HepG2 (cell line): Measurements from ENCODE around the gene PPOX. TPM values are rescaled to one million over a fixed set of nuclear protein-coding genes. Genes with fewer than 3 reads are reported as not detected.

ENCODE experiments used
- ARNTL ChIP-seq: sonication (generic); formaldehyde crosslinking; IDR thresholded peaks from 2 replicates; pipeline ENCODE4 v1.4.0; 2020; ENCODE audit warnings: mild to moderate bottlenecking, missing genetic modification reagents
- CCAR2 ChIP-seq: fragments of 200-400 bp; formaldehyde crosslinking; optimal IDR thresholded peaks from 2 replicates; pipeline ENCODE3; 2018; ENCODE audit warnings: low read depth, mild to moderate bottlenecking, low read length, moderate library complexity
- CHCHD3 ChIP-seq: sonication (generic); formaldehyde crosslinking; IDR thresholded peaks from 2 replicates; pipeline ENCODE4 v1.8.0; 2022; ENCODE audit warnings: mild to moderate bottlenecking, missing genetic modification reagents, moderate library complexity
- ISL2 ChIP-seq: sonication (generic); formaldehyde crosslinking; IDR thresholded peaks from 2 replicates; pipeline ENCODE4 v1.5.0; 2020; ENCODE audit warnings: missing genetic modification reagents
- PITX1 ChIP-seq: sonication (generic); formaldehyde crosslinking; IDR thresholded peaks from 2 replicates; pipeline ENCODE4 v1.5.1; 2020; ENCODE audit warnings: mild to moderate bottlenecking, missing genetic modification reagents
- SMARCE1 ChIP-seq: fragments of 450-650 bp; IDR thresholded peaks from 2 replicates; pipeline ENCODE4 v1.6.1; 2017; ENCODE audit warnings: borderline replicate concordance
- ZMAT3 ChIP-seq: sonication (generic); formaldehyde crosslinking; conservative IDR thresholded peaks from 2 replicates; pipeline ENCODE4 v1.7.0; 2021; ENCODE audit warnings: missing genetic modification reagents
- ZNF335 ChIP-seq: sonication (generic); formaldehyde crosslinking; IDR thresholded peaks from 2 replicates; pipeline ENCODE4 v1.4.0; 2020; ENCODE audit warnings: missing genetic modification reagents
- ZNF747 ChIP-seq: sonication (generic); formaldehyde crosslinking; IDR thresholded peaks from 2 replicates; pipeline ENCODE4 v1.8.1; 2023; ENCODE audit warnings: missing genetic modification reagents, mild to moderate bottlenecking, borderline replicate concordance
- polyA plus RNA-seq, 8 experiments: library from polyadenylated mRNA; depleted of rRNA in 3 of 8; stranded (reverse) in 7 of 8; unstranded in 1 of 8; fragments of >200 nt; fragmentation: Illumina TruSeq in 4 of 8; extraction: Trizol in 4 of 8; gene quantifications; 2 replicates each; pipeline versions ENCODE4 v1.2.1 to v1.2.3, GENCODE V29; 2011 to 2016; ENCODE audit warnings: low read depth in 4 of 8, missing spikeins in 1 of 8, mixed read lengths in 1 of 8; ENCODE audit not compliant: insufficient read depth in 1 of 8
- total RNA-seq, 5 experiments: library from RNA; depleted of rRNA; stranded (reverse); fragments of >200 nt; fragmentation: Illumina TruSeq; extraction: Trizol; gene quantifications; 2 replicates each; pipeline ENCODE4 v1.2.3, GENCODE V29; 2016; ENCODE audit warnings: low read depth in 1 of 5
- TF ChIP-seq, protein P1 (sequence below): sonication (generic); formaldehyde crosslinking; IDR thresholded peaks from 2 replicates; pipeline ENCODE4 v1.5.1; 2020; ENCODE audit warnings: mild to moderate bottlenecking, missing genetic modification reagents, borderline replicate concordance
- TF ChIP-seq, protein P2 (sequence below): sonication (generic); formaldehyde crosslinking; IDR thresholded peaks from 2 replicates; pipeline ENCODE4 v1.8.1; 2023; ENCODE audit warnings: mild to moderate bottlenecking, moderate library complexity, missing genetic modification reagents
- TF ChIP-seq, protein P3 (sequence below): sonication (generic); formaldehyde crosslinking; IDR thresholded peaks from 2 replicates; pipeline ENCODE4 v1.4.0; 2020; ENCODE audit warnings: missing genetic modification reagents
- TF ChIP-seq, protein P4 (sequence below): sonication (generic); formaldehyde crosslinking; IDR thresholded peaks from 2 replicates; pipeline ENCODE4 v1.4.0; 2020; ENCODE audit warnings: low read depth, missing genetic modification reagents

Gene PPOX
- total and polyA plus RNA-seq, 2 of the 13 experiments (the other 11 are each of a cell fraction or from before 2014, with no cell fraction given), result 15.5 to 27.7 TPM

DNA sequence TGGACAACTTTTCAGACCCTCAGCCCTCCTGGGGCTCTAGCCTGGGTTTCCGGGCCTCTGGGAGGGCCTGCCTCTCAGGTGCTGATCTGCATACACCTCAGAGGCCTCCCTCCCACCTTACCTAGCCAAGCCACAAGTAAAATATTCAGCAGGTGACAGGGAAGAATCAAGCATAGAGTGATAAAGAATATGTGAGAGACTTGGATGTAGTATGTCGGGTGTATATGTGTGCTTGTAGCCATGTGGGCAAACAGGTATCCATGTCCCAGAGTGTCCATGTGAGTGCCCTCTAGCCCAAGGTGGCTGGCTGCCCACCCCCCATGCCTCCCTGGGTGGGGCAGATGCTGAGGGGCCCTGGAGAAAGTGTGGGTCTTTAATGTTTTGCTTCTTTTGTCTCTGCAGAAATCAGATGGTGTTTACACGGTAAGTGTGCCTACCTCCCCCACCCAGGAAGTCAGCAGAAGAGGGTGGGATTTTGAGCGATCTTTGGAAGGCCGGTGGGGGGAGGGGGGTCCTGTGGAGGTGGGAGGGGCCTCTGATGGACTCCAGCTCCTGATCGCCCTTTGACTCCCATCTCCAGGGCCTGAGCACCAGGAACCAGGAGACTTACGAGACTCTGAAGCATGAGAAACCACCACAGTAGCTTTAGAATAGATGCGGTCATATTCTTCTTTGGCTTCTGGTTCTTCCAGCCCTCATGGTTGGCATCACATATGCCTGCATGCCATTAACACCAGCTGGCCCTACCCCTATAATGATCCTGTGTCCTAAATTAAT lies 52.3 kb downstream of the PPOX start (continued):
- TF ChIP-seq, protein P1, sequence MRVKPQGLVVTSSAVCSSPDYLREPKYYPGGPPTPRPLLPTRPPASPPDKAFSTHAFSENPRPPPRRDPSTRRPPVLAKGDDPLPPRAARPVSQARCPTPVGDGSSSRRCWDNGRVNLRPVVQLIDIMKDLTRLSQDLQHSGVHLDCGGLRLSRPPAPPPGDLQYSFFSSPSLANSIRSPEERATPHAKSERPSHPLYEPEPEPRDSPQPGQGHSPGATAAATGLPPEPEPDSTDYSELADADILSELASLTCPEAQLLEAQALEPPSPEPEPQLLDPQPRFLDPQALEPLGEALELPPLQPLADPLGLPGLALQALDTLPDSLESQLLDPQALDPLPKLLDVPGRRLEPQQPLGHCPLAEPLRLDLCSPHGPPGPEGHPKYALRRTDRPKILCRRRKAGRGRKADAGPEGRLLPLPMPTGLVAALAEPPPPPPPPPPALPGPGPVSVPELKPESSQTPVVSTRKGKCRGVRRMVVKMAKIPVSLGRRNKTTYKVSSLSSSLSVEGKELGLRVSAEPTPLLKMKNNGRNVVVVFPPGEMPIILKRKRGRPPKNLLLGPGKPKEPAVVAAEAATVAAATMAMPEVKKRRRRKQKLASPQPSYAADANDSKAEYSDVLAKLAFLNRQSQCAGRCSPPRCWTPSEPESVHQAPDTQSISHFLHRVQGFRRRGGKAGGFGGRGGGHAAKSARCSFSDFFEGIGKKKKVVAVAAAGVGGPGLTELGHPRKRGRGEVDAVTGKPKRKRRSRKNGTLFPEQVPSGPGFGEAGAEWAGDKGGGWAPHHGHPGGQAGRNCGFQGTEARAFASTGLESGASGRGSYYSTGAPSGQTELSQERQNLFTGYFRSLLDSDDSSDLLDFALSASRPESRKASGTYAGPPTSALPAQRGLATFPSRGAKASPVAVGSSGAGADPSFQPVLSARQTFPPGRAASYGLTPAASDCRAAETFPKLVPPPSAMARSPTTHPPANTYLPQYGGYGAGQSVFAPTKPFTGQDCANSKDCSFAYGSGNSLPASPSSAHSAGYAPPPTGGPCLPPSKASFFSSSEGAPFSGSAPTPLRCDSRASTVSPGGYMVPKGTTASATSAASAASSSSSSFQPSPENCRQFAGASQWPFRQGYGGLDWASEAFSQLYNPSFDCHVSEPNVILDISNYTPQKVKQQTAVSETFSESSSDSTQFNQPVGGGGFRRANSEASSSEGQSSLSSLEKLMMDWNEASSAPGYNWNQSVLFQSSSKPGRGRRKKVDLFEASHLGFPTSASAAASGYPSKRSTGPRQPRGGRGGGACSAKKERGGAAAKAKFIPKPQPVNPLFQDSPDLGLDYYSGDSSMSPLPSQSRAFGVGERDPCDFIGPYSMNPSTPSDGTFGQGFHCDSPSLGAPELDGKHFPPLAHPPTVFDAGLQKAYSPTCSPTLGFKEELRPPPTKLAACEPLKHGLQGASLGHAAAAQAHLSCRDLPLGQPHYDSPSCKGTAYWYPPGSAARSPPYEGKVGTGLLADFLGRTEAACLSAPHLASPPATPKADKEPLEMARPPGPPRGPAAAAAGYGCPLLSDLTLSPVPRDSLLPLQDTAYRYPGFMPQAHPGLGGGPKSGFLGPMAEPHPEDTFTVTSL (CRISPR knock-in tag), result 0 out of 2 replicates have a peak, but pooled peaks have one; percentile 10
- TF ChIP-seq ISL2 (peak; percentile 55; the same call in 1 of the 2 replicates), CCAR2 (peak; percentile 74), ZMAT3 (no peak), PITX1 (CRISPR knock-in tag) (peak; percentile 80), ARNTL (CRISPR knock-in tag) (peak; percentile 75), ZNF747 (CRISPR knock-in tag) (0 out of 2 replicates have a peak, but pooled peaks have one; percentile 33), CHCHD3 (CRISPR knock-in tag) (0 out of 2 replicates have a peak, but pooled peaks have one; percentile 40), SMARCE1 (no peak), ZNF335 (peak; percentile 41; the same call in 1 of the 2 replicates)
- TF ChIP-seq, protein P2, sequence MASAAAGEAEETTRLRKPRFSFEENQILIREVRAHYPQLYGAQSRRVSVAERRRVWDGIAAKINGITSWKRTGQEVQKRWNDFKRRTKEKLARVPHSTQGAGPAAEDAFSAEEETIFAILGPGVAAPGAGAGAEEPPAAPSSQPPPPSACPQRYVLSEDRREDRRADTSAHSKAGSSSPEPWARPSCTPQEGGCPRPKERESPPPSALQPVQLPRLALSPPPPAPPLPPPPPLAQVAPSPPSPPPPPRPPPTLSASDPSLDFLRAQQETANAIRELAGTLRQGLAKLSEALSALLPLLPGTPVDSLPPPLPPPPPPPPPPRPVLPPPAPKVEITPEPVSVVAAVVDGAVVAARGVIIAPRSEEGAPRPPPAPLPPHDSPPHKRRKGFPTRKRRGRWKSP (CRISPR knock-in tag), result peak; percentile 17; the same call in 1 of the 2 replicates
- TF ChIP-seq, protein P3, sequence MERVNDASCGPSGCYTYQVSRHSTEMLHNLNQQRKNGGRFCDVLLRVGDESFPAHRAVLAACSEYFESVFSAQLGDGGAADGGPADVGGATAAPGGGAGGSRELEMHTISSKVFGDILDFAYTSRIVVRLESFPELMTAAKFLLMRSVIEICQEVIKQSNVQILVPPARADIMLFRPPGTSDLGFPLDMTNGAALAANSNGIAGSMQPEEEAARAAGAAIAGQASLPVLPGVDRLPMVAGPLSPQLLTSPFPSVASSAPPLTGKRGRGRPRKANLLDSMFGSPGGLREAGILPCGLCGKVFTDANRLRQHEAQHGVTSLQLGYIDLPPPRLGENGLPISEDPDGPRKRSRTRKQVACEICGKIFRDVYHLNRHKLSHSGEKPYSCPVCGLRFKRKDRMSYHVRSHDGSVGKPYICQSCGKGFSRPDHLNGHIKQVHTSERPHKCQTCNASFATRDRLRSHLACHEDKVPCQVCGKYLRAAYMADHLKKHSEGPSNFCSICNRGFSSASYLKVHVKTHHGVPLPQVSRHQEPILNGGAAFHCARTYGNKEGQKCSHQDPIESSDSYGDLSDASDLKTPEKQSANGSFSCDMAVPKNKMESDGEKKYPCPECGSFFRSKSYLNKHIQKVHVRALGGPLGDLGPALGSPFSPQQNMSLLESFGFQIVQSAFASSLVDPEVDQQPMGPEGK (CRISPR knock-in tag), result peak; percentile 91
- TF ChIP-seq, protein P4, sequence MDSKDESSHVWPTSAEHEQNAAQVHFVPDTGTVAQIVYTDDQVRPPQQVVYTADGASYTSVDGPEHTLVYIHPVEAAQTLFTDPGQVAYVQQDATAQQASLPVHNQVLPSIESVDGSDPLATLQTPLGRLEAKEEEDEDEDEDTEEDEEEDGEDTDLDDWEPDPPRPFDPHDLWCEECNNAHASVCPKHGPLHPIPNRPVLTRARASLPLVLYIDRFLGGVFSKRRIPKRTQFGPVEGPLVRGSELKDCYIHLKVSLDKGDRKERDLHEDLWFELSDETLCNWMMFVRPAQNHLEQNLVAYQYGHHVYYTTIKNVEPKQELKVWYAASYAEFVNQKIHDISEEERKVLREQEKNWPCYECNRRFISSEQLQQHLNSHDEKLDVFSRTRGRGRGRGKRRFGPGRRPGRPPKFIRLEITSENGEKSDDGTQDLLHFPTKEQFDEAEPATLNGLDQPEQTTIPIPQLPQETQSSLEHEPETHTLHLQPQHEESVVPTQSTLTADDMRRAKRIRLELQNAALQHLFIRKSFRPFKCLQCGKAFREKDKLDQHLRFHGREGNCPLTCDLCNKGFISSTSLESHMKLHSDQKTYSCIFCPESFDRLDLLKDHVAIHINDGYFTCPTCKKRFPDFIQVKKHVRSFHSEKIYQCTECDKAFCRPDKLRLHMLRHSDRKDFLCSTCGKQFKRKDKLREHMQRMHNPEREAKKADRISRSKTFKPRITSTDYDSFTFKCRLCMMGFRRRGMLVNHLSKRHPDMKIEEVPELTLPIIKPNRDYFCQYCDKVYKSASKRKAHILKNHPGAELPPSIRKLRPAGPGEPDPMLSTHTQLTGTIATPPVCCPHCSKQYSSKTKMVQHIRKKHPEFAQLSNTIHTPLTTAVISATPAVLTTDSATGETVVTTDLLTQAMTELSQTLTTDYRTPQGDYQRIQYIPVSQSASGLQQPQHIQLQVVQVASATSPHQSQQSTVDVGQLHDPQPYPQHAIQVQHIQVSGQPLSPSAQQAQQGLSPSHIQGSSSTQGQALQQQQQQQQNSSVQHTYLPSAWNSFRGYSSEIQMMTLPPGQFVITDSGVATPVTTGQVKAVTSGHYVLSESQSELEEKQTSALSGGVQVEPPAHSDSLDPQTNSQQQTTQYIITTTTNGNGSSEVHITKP (CRISPR knock-in tag), result peak; percentile 40; the same call in 1 of the 2 replicates
